ENCODE measurements around the gene ZNF83. TPM values are rescaled to one million over a fixed set of nuclear protein-coding genes. Genes with fewer than 3 reads are reported as not detected.

Gene ZNF83
- total RNA-seq, 1 donor from 2014 or later, result 49.4 TPM

DNA sequence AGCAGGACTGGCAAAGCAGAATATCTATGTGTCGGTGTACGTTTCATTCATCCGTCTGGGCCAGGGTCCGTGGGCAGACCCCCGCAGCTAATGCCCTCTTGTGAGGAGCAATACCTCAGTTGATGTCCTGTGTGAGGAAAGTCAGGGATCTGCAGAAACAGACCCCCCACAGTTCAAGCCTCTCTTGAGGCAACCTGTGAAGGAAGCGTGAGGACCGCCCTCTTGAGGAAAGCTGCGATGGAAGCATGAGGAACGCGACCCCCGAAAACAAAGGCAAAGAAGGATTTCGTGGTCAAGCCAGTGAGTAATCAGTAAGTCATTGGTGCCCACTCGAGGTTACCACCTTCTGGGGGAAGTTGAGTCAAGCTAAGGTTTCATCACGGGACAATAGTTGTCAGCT is 20.9 kb upstream of the ZNF83 start:
- no peaks in the 10 kb centered on the region for H3K27me3 Mint-ChIP-seq
- CTCF ChIA-PET, result no interaction called here

DNA sequence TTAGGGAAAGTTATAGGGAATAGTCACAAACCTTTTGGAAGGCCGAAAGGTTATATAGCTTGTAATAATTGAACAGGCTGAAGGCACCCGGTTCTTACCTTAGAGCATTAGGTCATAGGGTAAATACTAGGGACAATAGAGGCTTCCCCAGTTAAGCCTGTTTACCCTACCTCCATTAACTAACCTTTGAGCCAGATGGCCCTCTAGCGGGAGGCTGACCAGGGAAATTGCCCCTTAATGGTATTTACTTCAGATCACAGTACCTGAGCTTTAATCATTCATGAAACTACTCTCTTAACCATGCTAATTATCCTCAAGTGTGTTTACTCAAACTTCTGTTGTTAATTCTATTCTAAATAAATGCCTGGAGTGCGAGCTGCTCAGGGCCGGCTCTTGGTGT is 20.4 kb upstream of the ZNF83 start:
- no peak overlapping the region for H3K4me3 Mint-ChIP-seq
- ATAC-seq (ENCODE audit: low read depth), result no peak
- DNase-seq, result no peak
- no peaks in the 10 kb centered on the region for H3K27me3 Mint-ChIP-seq
- H3K36me3 Mint-ChIP-seq (ENCODE audit: low read depth), result peaks cover 64% of the 10 kb centered on the region
- POLR2A ChIA-PET, result interaction anchor here (0.6 kb wide), 1 partner anchor 69 kb away, joined by 3 read pairs; no protein-coding TSS in a partner anchor
- CTCF ChIA-PET, result no interaction called here
- TF ChIP-seq, protein P1, sequence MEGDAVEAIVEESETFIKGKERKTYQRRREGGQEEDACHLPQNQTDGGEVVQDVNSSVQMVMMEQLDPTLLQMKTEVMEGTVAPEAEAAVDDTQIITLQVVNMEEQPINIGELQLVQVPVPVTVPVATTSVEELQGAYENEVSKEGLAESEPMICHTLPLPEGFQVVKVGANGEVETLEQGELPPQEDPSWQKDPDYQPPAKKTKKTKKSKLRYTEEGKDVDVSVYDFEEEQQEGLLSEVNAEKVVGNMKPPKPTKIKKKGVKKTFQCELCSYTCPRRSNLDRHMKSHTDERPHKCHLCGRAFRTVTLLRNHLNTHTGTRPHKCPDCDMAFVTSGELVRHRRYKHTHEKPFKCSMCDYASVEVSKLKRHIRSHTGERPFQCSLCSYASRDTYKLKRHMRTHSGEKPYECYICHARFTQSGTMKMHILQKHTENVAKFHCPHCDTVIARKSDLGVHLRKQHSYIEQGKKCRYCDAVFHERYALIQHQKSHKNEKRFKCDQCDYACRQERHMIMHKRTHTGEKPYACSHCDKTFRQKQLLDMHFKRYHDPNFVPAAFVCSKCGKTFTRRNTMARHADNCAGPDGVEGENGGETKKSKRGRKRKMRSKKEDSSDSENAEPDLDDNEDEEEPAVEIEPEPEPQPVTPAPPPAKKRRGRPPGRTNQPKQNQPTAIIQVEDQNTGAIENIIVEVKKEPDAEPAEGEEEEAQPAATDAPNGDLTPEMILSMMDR (IDR thresholded peaks at IDR 0.05), result no peak
- H3K4me1 Mint-ChIP-seq, result no peaks in the 10 kb centered on the region
- peaks cover 2% of the 10 kb centered on the region for H3K9me3 Mint-ChIP-seq
- intact Hi-C loops (cut with micrococcal nuclease), result no loop called here
- no peak overlapping the region for H3K27ac Mint-ChIP-seq

More for the DNA sequence above, 20.9 kb upstream of the ZNF83 start:
- no peak overlapping the region for H3K27ac Mint-ChIP-seq
- TF ChIP-seq, protein P1 (IDR thresholded peaks at IDR 0.05), result no peak
- H3K4me3 Mint-ChIP-seq, result no peak overlapping the region
- intact Hi-C loops (cut with micrococcal nuclease), result no loop called here
- H3K36me3 Mint-ChIP-seq (ENCODE audit: low read depth), result peaks cover 60% of the 10 kb centered on the region
- ATAC-seq (ENCODE audit: low read depth), result no peak
- no peaks in the 10 kb centered on the region for H3K4me1 Mint-ChIP-seq
- peaks cover 2% of the 10 kb centered on the region for H3K9me3 Mint-ChIP-seq
- DNase-seq, result no peak
- POLR2A ChIA-PET, result interaction anchor here (0.6 kb wide), 1 partner anchor 69 kb away, joined by 3 read pairs; no protein-coding TSS in a partner anchor

DNA sequence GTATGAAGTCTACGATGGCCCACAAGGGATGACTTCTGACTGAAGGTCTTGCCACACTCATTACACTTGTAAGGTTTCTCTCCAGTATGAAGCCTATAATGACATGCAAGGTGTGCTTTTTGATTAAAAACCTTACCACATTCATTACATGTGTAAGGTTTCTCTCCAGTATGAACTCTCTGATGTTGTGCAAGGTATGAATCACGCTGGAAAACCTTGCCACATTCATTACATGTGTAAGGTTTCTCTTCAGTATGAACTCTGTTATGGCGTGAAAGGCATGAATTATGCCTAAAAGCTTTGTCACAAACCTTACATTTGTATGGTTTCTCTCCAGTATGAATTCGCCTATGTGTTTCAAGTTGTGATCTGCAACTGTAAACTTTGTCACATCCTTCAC is 15.0 kb upstream of the ZNF83 start:
- Mint-ChIP-seq H3K36me3 (ENCODE audit: low read depth) (peaks cover 65% of the 10 kb centered on the region), H3K9me3 (peaks cover 21% of the 10 kb centered on the region), H3K27me3 (no peaks in the 10 kb centered on the region), H3K27ac (no peak overlapping the region), H3K4me3 (no peak overlapping the region), H3K4me1 (no peaks in the 10 kb centered on the region)
- ATAC-seq (ENCODE audit: low read depth) (no peak), DNase-seq (no peak)
- TF ChIP-seq, protein P1 (IDR thresholded peaks at IDR 0.05), result no peak
- CTCF ChIA-PET, result no interaction called here
- POLR2A ChIA-PET, result no interaction called here
- intact Hi-C loops (cut with micrococcal nuclease), result no loop called here

DNA sequence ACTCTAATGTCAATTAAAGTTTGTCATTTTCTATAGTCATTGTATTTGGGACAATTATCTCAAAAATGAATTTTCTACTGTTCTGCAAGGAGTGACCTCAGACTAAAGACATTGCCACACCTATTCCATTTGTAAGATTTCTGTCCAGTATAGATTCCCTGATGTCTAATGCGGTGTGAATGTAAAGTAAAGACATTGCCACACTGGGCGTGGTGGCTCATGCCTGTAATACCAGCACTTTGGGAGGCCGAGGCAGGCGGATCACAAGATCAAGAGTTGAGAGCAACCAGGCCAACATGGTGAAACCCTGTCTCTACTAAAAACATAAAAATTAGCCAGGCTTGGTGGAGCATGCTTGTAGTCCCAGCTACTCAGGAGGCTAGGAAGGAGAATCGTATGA is 13.8 kb upstream of the ZNF83 start:
- no peak overlapping the region for H3K27ac Mint-ChIP-seq
- TF ChIP-seq, protein P1 (IDR thresholded peaks at IDR 0.05), result no peak
- intact Hi-C loops (cut with micrococcal nuclease), result no loop called here
- H3K4me1 Mint-ChIP-seq, result no peaks in the 10 kb centered on the region
- no peak for ATAC-seq (ENCODE audit: low read depth)
- ChIA-PET CTCF (no interaction called here), POLR2A (interaction anchor here (0.6 kb wide), 1 partner anchor 9 kb away, joined by 4 read pairs; no protein-coding TSS in a partner anchor)
- H3K9me3 Mint-ChIP-seq, result peaks cover 29% of the 10 kb centered on the region
- H3K4me3 Mint-ChIP-seq, result no peak overlapping the region
- DNase-seq, result no peak
- no peaks in the 10 kb centered on the region for H3K27me3 Mint-ChIP-seq
- H3K36me3 Mint-ChIP-seq (ENCODE audit: low read depth), result peaks cover 67% of the 10 kb centered on the region

DNA sequence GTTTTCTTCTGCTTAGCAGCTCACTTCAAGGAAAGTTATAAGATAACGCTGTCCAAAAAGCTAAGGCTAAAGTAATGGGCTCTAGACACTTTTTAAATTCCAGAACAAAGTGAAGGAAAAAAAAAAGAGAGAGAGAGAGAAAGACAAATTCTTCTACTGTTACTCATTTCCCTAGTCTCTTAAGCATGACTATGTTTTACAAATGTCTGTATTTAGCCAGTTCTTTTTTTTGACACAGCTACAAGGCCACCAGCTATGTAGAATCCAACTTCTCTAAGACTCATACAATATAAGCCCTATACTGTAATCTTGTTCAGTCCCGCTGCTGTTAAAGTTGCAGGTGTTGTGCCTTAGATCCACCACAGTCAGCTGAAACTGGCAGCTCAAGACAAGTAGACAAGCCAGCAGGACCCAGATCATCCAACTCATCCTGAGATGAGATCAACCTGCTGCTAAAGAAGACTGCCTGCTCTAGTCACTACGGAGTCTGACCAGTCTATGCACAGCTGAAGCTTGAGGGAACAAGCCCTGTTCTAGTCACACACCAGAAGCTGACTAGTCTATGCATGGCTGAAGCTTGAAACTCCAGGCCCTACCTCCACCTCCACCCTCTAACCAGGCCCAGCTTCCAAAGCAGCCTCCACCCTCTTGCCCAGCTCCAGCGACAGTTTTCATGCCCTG is 10.3 kb upstream of the ZNF83 start:
- intact Hi-C loops (cut with micrococcal nuclease), result no loop called here
- Mint-ChIP-seq H3K27me3 (no peaks in the 10 kb centered on the region), H3K9me3 (peaks cover 34% of the 10 kb centered on the region), H3K4me1 (no peaks in the 10 kb centered on the region), H3K4me3 (no peak overlapping the region), H3K27ac (no peak overlapping the region), H3K36me3 (ENCODE audit: low read depth) (peaks cover 51% of the 10 kb centered on the region)
- DNase-seq (no peak), ATAC-seq (ENCODE audit: low read depth) (no peak)
- POLR2A ChIA-PET, result no interaction called here
- TF ChIP-seq, protein P1 (IDR thresholded peaks at IDR 0.05), result no peak
- CTCF ChIA-PET, result no interaction called here
